Trophoblast cell (in vitro differentiated cells and primary cell): ENCODE measurements around the gene RASL12.

Experiments used
- DNase-seq, 2 donors: peaks; one replicate each; pipeline ENCODE4 v3.0.0-alpha.2; 2016
- H2AFZ ChIP-seq: 2 replicates; pipeline ENCODE4 v1.6.1; 2013; ENCODE audit warnings: low read length, moderate library complexity, mild to moderate bottlenecking; ENCODE audit not compliant: insufficient read depth, poor library complexity
- H2AK5ac ChIP-seq: 2 replicates; pipeline ENCODE4 v1.6.1; 2013; ENCODE audit warnings: mild to moderate bottlenecking, low read length
- H2BK120ac ChIP-seq: 2 replicates; pipeline ENCODE4 v1.6.1; 2013; ENCODE audit warnings: low read length, mild to moderate bottlenecking, moderate library complexity; ENCODE audit not compliant: insufficient read depth, poor library complexity
- H2BK12ac ChIP-seq: 2 replicates; pipeline ENCODE4 v1.6.1; 2013; ENCODE audit warnings: mild to moderate bottlenecking, low read length, moderate library complexity
- H2BK5ac ChIP-seq: 2 replicates; pipeline ENCODE4 v1.6.1; 2013; ENCODE audit warnings: low read length, low read depth, moderate library complexity, mild to moderate bottlenecking; ENCODE audit not compliant: poor library complexity
- H3K14ac ChIP-seq: 2 replicates; pipeline ENCODE4 v1.6.1; 2013; ENCODE audit warnings: mild to moderate bottlenecking, low read length
- H3K18ac ChIP-seq: 2 replicates; pipeline ENCODE4 v1.6.1; 2013; ENCODE audit warnings: mild to moderate bottlenecking, low read length
- H3K23ac ChIP-seq: 2 replicates; pipeline ENCODE4 v1.6.1; 2013; ENCODE audit warnings: low read length
- H3K27ac ChIP-seq: 2 replicates; pipeline ENCODE4 v1.5.1; 2013; ENCODE audit warnings: low read depth, mild to moderate bottlenecking, inconsistent platforms, low read length, moderate library complexity
- H3K27me3 ChIP-seq: 2 replicates; pipeline ENCODE4 v1.6.1; 2013; ENCODE audit warnings: inconsistent platforms, mild to moderate bottlenecking, low read length, moderate library complexity; ENCODE audit not compliant: insufficient read depth
- H3K36me3 ChIP-seq, 2 experiments: 1 replicate in 1 of 2; 2 replicates in 1 of 2; pipeline ENCODE4 v1.6.1; 2013; ENCODE audit warnings: low read length in 2 of 2, mild to moderate bottlenecking in 2 of 2, moderate library complexity in 1 of 2; ENCODE audit not compliant: insufficient read depth in 2 of 2, control insufficient read depth in 1 of 2
- H3K4ac ChIP-seq: 2 replicates; pipeline ENCODE4 v1.6.1; 2013; ENCODE audit warnings: low read depth, mild to moderate bottlenecking, low read length, moderate library complexity
- H3K4me1 ChIP-seq, 2 experiments: 1 replicate in 1 of 2; 2 replicates in 1 of 2; pipeline ENCODE4 v1.6.1; 2013; ENCODE audit warnings: low read length in 2 of 2, mild to moderate bottlenecking in 2 of 2, moderate library complexity in 1 of 2; ENCODE audit not compliant: insufficient read depth in 2 of 2, control insufficient read depth in 1 of 2
- H3K4me2 ChIP-seq: 2 replicates; pipeline ENCODE4 v1.6.1; 2013; ENCODE audit warnings: inconsistent platforms, mild to moderate bottlenecking, low read length, moderate library complexity
- H3K4me3 ChIP-seq: 2 replicates; pipeline ENCODE4 v1.5.1; 2013; ENCODE audit warnings: mild to moderate bottlenecking, low read depth, low read length, inconsistent platforms
- H3K79me1 ChIP-seq: one replicate; pipeline ENCODE4 v1.6.1; 2013; ENCODE audit warnings: low read length
- H3K79me2 ChIP-seq: 2 replicates; pipeline ENCODE4 v1.6.1; 2013; ENCODE audit warnings: low read length, mild to moderate bottlenecking; ENCODE audit not compliant: control insufficient read depth, insufficient read depth, poor library complexity
- H3K9ac ChIP-seq: 2 replicates; pipeline ENCODE4 v1.6.1; 2013; ENCODE audit warnings: mild to moderate bottlenecking, low read length
- H3K9me3 ChIP-seq: 2 replicates; pipeline ENCODE4 v1.6.1; 2013; ENCODE audit warnings: low read depth, mild to moderate bottlenecking, control low read depth, inconsistent platforms, low read length; ENCODE audit not compliant: insufficient read depth
- H4K12ac ChIP-seq: 2 replicates; pipeline ENCODE4 v1.6.1; 2013; ENCODE audit warnings: low read depth, mild to moderate bottlenecking, low read length, moderate library complexity
- H4K8ac ChIP-seq: 2 replicates; pipeline ENCODE4 v1.6.1; 2013; ENCODE audit warnings: low read depth, mild to moderate bottlenecking, low read length, moderate library complexity
- H4K91ac ChIP-seq: one replicate; pipeline ENCODE4 v1.6.1; 2013; ENCODE audit warnings: low read depth, mild to moderate bottlenecking, low read length, moderate library complexity
- WGBS: extraction: QIAGEN DNeasy Blood & Tissue Kit; methylation state at CpG from one replicate; pipeline ENCODE4 v1.1.7; 2013; ENCODE audit warnings: missing lambda C conversion rate; ENCODE audit not compliant: insufficient read length, insufficient coverage; ENCODE audit errors: extremely low coverage; 5-methylcytosine and 5-hydroxymethylcytosine counted together

The RASL12 gene

DNA sequence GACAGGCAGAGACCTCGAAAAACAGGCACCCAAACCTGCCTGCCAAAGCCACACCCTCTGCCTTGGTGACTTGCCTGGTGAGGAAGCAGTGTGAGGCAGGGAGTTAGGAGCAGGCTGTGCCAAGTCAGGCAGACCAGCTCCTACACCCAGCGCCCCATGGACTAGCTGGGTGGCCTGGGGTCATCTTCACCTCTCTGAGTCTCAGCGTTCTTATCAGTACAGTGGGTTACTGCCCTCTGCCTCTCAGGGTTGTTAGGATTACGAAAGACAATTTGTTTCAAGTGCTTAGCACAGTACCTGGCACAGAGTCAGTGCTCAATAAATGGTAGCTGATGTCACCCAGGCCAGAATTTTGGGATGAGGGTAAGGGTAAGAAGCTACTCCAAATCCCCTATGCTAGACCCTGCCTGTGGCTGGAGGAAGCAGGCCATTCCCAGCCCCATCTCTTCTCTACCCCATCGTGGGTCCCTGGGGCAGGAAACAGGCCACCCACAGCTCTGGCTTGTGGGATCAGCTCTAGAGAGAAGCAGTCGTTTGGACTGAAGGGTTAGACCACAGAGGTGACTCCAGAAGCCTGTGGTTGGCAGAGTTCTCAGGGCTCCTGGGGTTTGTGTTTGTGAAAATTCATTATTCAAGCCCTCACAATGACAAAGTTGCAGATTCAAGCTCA, 12.5 kb downstream of the RASL12 start:
- H2BK5ac ChIP-seq, result no peak overlapping the region

DNA sequence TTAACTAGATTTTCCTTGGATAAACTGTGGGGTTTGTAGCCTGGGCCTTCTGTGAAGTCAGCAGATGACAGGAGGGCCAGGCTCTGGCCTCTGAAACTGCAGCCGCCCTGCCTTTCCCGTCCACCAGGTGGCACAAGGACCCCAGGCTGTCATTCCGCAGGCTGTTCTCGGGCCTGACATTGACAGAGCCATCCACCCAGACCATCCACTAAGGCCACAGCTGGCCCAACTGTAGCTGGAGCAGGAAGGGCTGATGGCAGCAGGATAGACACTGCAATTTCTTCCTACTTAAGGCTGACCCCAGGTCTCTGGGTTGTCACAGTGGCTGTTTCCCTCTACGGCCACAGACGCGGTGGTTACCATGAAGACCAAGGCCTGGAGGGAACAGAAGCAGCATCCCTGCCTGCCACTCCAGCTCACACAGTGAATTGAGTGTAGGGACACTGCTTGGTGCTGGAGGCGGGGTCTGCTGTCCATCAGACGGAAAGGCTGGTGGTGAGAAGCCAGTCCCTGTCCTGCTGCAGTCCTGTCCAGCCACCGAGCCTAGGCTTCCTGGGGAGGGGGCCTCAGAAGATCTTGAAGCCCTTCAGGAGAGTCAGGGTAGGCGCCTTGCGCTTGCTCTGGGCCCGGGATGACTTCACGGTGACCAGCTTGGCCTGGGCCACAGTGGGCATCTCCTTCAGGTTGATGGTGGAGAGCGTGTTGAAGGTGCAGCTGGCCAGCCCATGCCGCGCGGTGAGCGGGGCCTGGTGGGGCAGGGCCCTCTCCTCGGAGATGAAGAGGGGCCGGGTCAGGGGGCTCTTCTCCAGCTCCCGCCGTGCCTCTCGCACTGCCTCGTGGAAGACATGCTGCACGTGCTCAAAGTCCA, 13.2 kb downstream of the RASL12 start:
- H2BK120ac ChIP-seq, result no peak overlapping the region
- no peak overlapping the region for H2BK5ac ChIP-seq
- H4K91ac ChIP-seq, result no peak overlapping the region
- no peak overlapping the region for H3K18ac ChIP-seq
- H4K12ac ChIP-seq, result no peak overlapping the region
- H3K23ac ChIP-seq, result no peak overlapping the region
- no peak overlapping the region for H3K27ac ChIP-seq
- H3K4me3 ChIP-seq, result no peak overlapping the region
- peaks cover 13 to 22% of the 10 kb centered on the region in 2 experiments for H3K4me1 ChIP-seq
- H4K8ac ChIP-seq, result no peak overlapping the region
- DNase-seq, result peak; percentile 48 to 82
- no peak overlapping the region for H2BK12ac ChIP-seq
- H3K4ac ChIP-seq, result no peak overlapping the region
- H2AK5ac ChIP-seq, result no peak overlapping the region
- H2AFZ ChIP-seq, result no peak overlapping the region
- peaks cover 3% of the 10 kb centered on the region for H3K79me1 ChIP-seq
- no peak overlapping the region for H3K9ac ChIP-seq
- no CpG with 5 or more reads among the region's 26 CpGs for WGBS
- H3K4me2 ChIP-seq, result no peak overlapping the region
- no peaks in the 10 kb centered on the region for H3K9me3 ChIP-seq
- peaks cover 0 to 2% of the 10 kb centered on the region in 2 experiments for H3K36me3 ChIP-seq
- H3K14ac ChIP-seq, result no peak overlapping the region
- no peaks in the 10 kb centered on the region for H3K27me3 ChIP-seq
- no peaks in the 10 kb centered on the region for H3K79me2 ChIP-seq

More for the DNA sequence above, 12.5 kb downstream of the RASL12 start:
- H3K4me3 ChIP-seq, result no peak overlapping the region
- H3K27ac ChIP-seq, result no peak overlapping the region
- H2BK12ac ChIP-seq, result peak overlapping the region; percentile 63
- H3K79me2 ChIP-seq, result no peaks in the 10 kb centered on the region
- no peak overlapping the region for H4K8ac ChIP-seq
- no peak overlapping the region for H4K12ac ChIP-seq
- H3K36me3 ChIP-seq, result peaks cover 0 to 2% of the 10 kb centered on the region in 2 experiments
- H3K14ac ChIP-seq, result no peak overlapping the region
- H3K23ac ChIP-seq, result no peak overlapping the region
- H3K18ac ChIP-seq, result no peak overlapping the region
- peaks cover 3% of the 10 kb centered on the region for H3K79me1 ChIP-seq
- H3K9me3 ChIP-seq, result no peaks in the 10 kb centered on the region
- no peak overlapping the region for H2AFZ ChIP-seq
- no peak overlapping the region for H2BK120ac ChIP-seq
- H4K91ac ChIP-seq, result no peak overlapping the region
- H3K4me2 ChIP-seq, result no peak overlapping the region
- no peak overlapping the region for H3K9ac ChIP-seq
- no peak for DNase-seq
- no peaks in the 10 kb centered on the region for H3K27me3 ChIP-seq
- no peak overlapping the region for H2AK5ac ChIP-seq
- WGBS, result no CpG with 5 or more reads among the region's 6 CpGs
- peaks cover 13 to 22% of the 10 kb centered on the region in 2 experiments for H3K4me1 ChIP-seq
- H3K4ac ChIP-seq, result no peak overlapping the region

DNA sequence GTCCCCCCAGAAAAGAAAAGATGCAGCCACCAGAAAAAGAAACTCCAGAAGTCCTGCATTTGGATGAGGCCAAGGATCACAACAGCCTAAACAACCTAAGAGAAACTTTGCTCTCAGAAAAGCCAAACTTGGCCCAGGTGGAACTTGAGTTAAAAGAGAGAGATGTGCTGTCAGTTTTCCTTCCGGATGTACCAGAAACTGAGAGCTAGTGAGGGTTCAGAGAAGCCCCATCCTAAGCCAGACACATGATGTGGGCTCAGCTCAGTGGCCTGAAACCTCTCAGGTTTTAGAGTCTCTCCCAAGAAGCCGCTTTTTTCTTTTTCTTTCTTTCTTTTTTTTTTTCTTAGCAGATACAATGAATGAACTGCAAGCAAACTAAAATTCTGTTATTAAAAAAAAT, 14.8 kb downstream of the RASL12 start:
- Histone ChIP-seq H2BK120ac (no peak overlapping the region), H3K36me3 (peaks cover 0 to 2% of the 10 kb centered on the region in 2 experiments), H4K8ac (no peak overlapping the region), H2AFZ (no peak overlapping the region), H3K79me1 (peaks cover 3% of the 10 kb centered on the region), H3K14ac (no peak overlapping the region), H3K4me3 (no peak overlapping the region), H3K4me2 (no peak overlapping the region), H3K9ac (no peak overlapping the region), H2BK5ac (no peak overlapping the region), H3K27ac (no peak overlapping the region), H3K18ac (no peak overlapping the region), H3K4ac (no peak overlapping the region), H3K23ac (no peak overlapping the region), H3K27me3 (no peaks in the 10 kb centered on the region), H3K9me3 (no peaks in the 10 kb centered on the region), H3K79me2 (no peaks in the 10 kb centered on the region), H4K12ac (no peak overlapping the region), H2BK12ac (no peak overlapping the region), H4K91ac (no peak overlapping the region), H2AK5ac (no peak overlapping the region), H3K4me1 (peaks cover 16 to 25% of the 10 kb centered on the region in 2 experiments)
- WGBS, result no CpG with 5 or more reads among the region's 2 CpGs
- DNase-seq, result no peak

DNA sequence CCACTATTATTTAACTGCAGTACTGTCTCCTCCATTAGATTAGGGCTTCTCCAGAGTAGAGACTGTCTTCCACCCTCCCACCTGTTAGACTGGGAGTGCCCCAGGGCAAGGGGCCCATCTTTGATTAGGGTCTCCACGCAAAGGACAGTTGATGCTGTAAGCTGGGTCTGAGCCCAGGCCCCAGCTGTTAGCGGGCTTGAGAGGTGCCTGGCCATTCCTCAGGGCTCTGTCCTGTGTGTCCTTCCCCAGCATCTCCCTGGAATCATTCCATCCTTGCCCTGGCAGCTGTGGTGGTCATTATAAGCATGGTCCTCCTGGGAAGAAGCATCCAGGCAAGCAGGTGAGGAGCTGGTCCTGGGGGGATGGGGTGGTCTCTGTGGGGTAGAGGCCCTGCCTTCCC, 16.5 kb downstream of the RASL12 start:
- H2BK120ac ChIP-seq, result no peak overlapping the region
- H3K4me3 ChIP-seq, result no peak overlapping the region
- H2BK12ac ChIP-seq, result no peak overlapping the region
- H2BK5ac ChIP-seq, result no peak overlapping the region
- no peak overlapping the region for H3K4ac ChIP-seq
- no peak overlapping the region for H2AFZ ChIP-seq
- H2AK5ac ChIP-seq, result no peak overlapping the region
- H3K18ac ChIP-seq, result no peak overlapping the region
- no peaks in the 10 kb centered on the region for H3K27me3 ChIP-seq
- H3K14ac ChIP-seq, result no peak overlapping the region
- peaks cover 7 to 11% of the 10 kb centered on the region in 2 experiments for H3K4me1 ChIP-seq
- H4K8ac ChIP-seq, result no peak overlapping the region
- no peaks in the 10 kb centered on the region for H3K9me3 ChIP-seq
- DNase-seq, result no peak
- no peaks in the 10 kb centered on the region for H3K79me2 ChIP-seq
- H4K12ac ChIP-seq, result no peak overlapping the region
- no peak overlapping the region for H3K9ac ChIP-seq
- no peak overlapping the region for H3K4me2 ChIP-seq
- peaks cover 3% of the 10 kb centered on the region for H3K79me1 ChIP-seq
- no peak overlapping the region for H4K91ac ChIP-seq
- no peak overlapping the region for H3K23ac ChIP-seq
- H3K27ac ChIP-seq, result no peak overlapping the region
- no CpG with 5 or more reads among the region's 2 CpGs for WGBS
- peaks cover 0 to 2% of the 10 kb centered on the region in 2 experiments for H3K36me3 ChIP-seq
